Caco-2 (cell line): ENCODE data around the gene ANO6. TPM values are rescaled to one million over a fixed set of nuclear protein-coding genes. Genes with fewer than 3 reads are reported as not detected.

Source experiments
- BruUV-seq: library from RNA; stranded (reverse); fragments of 400-500 nt; replicated peaks from 2 replicates; lab custom pipeline; 2021; lab: Mats Ljungman, UMichigan
- CTCF ChIA-PET: fragments of 300-600 bp; sonication (Branson Sonifier 250); formaldehyde crosslinking; loops from one replicate; lab custom pipeline; 2022; ENCODE audit warnings: antibody characterized with exemption; lab: Charles Lee
- POLR2A ChIA-PET: fragments of 300-600 bp; sonication (Branson Sonifier 250); formaldehyde crosslinking; loops from one replicate; lab custom pipeline; 2022; ENCODE audit warnings: antibody characterized with exemption; lab: Charles Lee
- DNase-seq, 2 experiments: peaks; one replicate each; pipeline versions ENCODE4 v3.0.0 to v3.0.0-alpha.2; 2020 to 2022
- H3K27me3 ChIP-seq: replicated peaks from 2 replicates; pipeline ENCODE4 v1.6.0; 2011; ENCODE audit warnings: low read length; ENCODE audit not compliant: control insufficient read depth, insufficient read depth
- H3K36me3 ChIP-seq: 2 replicates; pipeline ENCODE4 v1.5.1; 2011; ENCODE audit warnings: low read length; ENCODE audit not compliant: control insufficient read depth, insufficient read depth
- H3K4me1 ChIP-seq: fragments of 250-450 bp; sonication (Bioruptor Pico); 2 replicates; pipeline ENCODE4 v1.5.1; 2020; ENCODE audit warnings: mild to moderate bottlenecking
- H3K4me3 ChIP-seq: 2 replicates; pipeline ENCODE4 v1.5.1; 2011; ENCODE audit warnings: low read depth, mild to moderate bottlenecking, control low read depth, low read length
- H3K9me3 ChIP-seq: fragments of 250-450 bp; sonication (Bioruptor Pico); 2 replicates; pipeline ENCODE4 v1.5.1; 2020; ENCODE audit warnings: mild to moderate bottlenecking, moderate library complexity
- H3K27ac Mint-ChIP-seq: one replicate; pipeline ENCODE4 v1.8.0; 2022; ENCODE audit warnings: mixed read lengths; ENCODE audit not compliant: unreplicated experiment
- H3K27me3 Mint-ChIP-seq: one replicate; pipeline ENCODE4 v1.8.0; 2022; ENCODE audit warnings: mixed read lengths; ENCODE audit not compliant: insufficient read depth, unreplicated experiment
- H3K36me3 Mint-ChIP-seq: one replicate; pipeline ENCODE4 v1.8.0; 2022; ENCODE audit warnings: mild to moderate bottlenecking, mixed read lengths; ENCODE audit not compliant: insufficient read depth, unreplicated experiment
- H3K4me1 Mint-ChIP-seq: one replicate; pipeline ENCODE4 v1.8.0; 2022; ENCODE audit warnings: low read depth, mixed read lengths; ENCODE audit not compliant: unreplicated experiment
- H3K4me3 Mint-ChIP-seq: one replicate; pipeline ENCODE4 v1.8.0; 2022; ENCODE audit warnings: mild to moderate bottlenecking, moderate library complexity, mixed read lengths; ENCODE audit not compliant: unreplicated experiment
- H3K9me3 Mint-ChIP-seq: one replicate; pipeline ENCODE4 v1.8.0; 2022; ENCODE audit warnings: mixed read lengths; ENCODE audit not compliant: unreplicated experiment
- intact Hi-C: fragments of 100-400 bp; cut with micrococcal nuclease; formaldehyde crosslinking; loops from one replicate; pipeline ENCODE4 v1.10.0; 2022; ENCODE audit not compliant: unreplicated experiment
- total RNA-seq: library from RNA; stranded (reverse); gene quantifications from 2 replicates; pipeline ENCODE4 v1.2.3, GENCODE V29; 2022
- TF ChIP-seq, protein P1 (sequence below), 2 experiments: fragments of 200-600 bp in 1 of 2; IDR thresholded peaks; 1 replicate in 1 of 2; 2 replicates in 1 of 2; pipeline versions ENCODE4 v1.5.1 to v1.8.0; 2011 to 2022; ENCODE audit warnings: antibody characterized with exemption in 1 of 2, control low read depth in 1 of 2, inconsistent platforms in 1 of 2, low read depth in 1 of 2, low read length in 1 of 2, mild to moderate bottlenecking in 1 of 2, moderate library complexity in 1 of 2; ENCODE audit not compliant: insufficient read depth in 1 of 2, severe bottlenecking in 1 of 2, unreplicated experiment in 1 of 2

Gene ANO6
- total RNA-seq, 1 experiment from 2014 or later, result 126 TPM

DNA sequence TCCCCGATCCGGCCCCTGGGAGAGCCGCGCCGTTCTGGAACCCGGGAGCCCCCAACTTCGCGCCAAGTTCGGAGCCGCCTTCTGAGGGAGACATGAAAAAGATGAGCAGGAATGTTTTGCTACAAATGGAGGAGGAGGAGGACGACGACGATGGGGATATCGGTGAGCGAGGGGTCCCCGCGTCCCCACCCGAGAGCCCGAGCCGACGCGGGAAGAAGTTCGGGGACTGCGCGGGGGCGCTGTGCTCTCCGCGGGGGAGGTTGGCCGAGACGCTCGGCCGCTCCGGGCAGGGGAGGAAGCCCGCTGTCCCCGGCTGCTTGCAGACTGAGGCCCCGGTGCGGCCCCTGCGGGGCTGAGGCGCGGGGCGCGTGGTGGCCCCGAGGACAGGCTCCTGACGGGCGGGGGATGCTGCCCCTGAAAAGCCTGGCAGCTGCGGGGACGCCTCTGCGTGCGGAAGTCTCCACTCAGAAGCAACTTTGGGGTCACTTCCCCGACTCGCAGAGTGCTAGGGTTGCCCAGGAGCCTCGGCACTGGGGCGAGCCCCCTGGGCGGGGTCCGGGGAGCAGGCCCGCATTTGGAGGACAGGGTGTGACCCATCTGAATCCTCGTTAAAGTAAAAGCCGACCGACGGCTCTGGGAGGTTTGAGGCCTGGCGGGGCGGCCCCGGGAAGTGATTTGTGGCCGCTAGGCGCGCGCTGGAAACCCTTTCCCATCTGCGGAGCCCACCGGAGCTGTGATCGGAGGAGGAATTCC, 511 bp downstream of the ANO6 start:
- Histone ChIP-seq H3K4me3 (peak overlapping the region; percentile 70), H3K27me3 (no peaks in the 10 kb centered on the region), H3K4me1 (peaks cover 28% of the 10 kb centered on the region), H3K9me3 (no peaks in the 10 kb centered on the region), H3K36me3 (no peaks in the 10 kb centered on the region)
- no TSS peak for BruUV-seq
- DNase-seq, result peak; percentile 61 to 69
- ChIA-PET CTCF (interaction anchor here (0.8 to 2.2 kb wide), 4 partner anchors 25 to 55 kb away, joined by 3 to 8 read pairs (median 4); no protein-coding TSS in a partner anchor), POLR2A (interaction anchor here (0.6 to 1.5 kb wide), 5 partner anchors 24 to 1770 kb away, joined by 3 to 9 read pairs (median 5); no protein-coding TSS in a partner anchor)
- TF ChIP-seq, protein P1, sequence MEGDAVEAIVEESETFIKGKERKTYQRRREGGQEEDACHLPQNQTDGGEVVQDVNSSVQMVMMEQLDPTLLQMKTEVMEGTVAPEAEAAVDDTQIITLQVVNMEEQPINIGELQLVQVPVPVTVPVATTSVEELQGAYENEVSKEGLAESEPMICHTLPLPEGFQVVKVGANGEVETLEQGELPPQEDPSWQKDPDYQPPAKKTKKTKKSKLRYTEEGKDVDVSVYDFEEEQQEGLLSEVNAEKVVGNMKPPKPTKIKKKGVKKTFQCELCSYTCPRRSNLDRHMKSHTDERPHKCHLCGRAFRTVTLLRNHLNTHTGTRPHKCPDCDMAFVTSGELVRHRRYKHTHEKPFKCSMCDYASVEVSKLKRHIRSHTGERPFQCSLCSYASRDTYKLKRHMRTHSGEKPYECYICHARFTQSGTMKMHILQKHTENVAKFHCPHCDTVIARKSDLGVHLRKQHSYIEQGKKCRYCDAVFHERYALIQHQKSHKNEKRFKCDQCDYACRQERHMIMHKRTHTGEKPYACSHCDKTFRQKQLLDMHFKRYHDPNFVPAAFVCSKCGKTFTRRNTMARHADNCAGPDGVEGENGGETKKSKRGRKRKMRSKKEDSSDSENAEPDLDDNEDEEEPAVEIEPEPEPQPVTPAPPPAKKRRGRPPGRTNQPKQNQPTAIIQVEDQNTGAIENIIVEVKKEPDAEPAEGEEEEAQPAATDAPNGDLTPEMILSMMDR (IDR thresholded peaks at IDR 0.05; ENCODE audit: insufficient read depth in 1 of 2, low read depth in 1 of 2, low read length in 1 of 2, severe bottlenecking in 1 of 2, unreplicated experiment in 1 of 2), result peak; percentile 29 to 43
- H3K36me3 Mint-ChIP-seq, result peaks cover 21% of the 10 kb centered on the region
- H3K9me3 Mint-ChIP-seq, result no peaks in the 10 kb centered on the region
- peak overlapping the region; percentile 96 for H3K4me3 Mint-ChIP-seq
- intact Hi-C loops, result loop anchor here (2.0 to 5.0 kb wide), 3 partner anchors 34 to 511 kb away; partner anchors contain the start of gene ARID2
- peak overlapping the region; percentile 84 for H3K27ac Mint-ChIP-seq
- H3K4me1 Mint-ChIP-seq, result peaks cover 31% of the 10 kb centered on the region
- no peaks in the 10 kb centered on the region for H3K27me3 Mint-ChIP-seq

DNA sequence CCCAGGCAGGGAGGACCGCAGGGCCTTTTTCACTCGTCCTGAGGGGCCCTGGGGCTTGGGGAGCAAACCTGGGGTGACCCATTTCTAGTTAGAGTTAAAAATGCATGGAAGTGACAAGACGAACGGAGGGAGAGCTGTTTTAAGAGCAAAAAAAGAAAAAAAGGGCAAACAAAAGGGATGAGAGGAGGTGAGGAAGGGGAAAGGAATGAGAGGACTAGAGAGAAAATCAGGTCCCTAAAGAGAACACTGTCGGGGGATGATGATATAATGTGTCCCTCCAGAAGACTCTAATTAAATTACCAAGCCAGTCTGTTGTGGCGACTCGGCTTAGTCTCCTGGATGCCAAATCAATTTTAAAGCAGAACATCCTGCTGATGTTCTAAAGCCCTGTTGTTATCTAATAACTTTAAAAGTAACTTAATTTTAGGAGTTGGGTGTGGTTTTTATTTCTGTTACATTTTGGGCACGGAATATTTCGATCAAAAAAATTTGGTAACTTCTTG, 1.1 kb downstream of the ANO6 start:
- Histone ChIP-seq H3K4me3 (peak overlapping the region; percentile 70), H3K36me3 (no peaks in the 10 kb centered on the region), H3K9me3 (no peaks in the 10 kb centered on the region), H3K27me3 (no peaks in the 10 kb centered on the region), H3K4me1 (peaks cover 28% of the 10 kb centered on the region)
- Mint-ChIP-seq H3K36me3 (peaks cover 28% of the 10 kb centered on the region), H3K27ac (peak overlapping the region; percentile 84), H3K9me3 (no peaks in the 10 kb centered on the region), H3K4me3 (peak overlapping the region; percentile 96), H3K27me3 (no peaks in the 10 kb centered on the region), H3K4me1 (peaks cover 34% of the 10 kb centered on the region)
- DNase-seq, result no peak
- CTCF ChIA-PET, result interaction anchor here (0.6 to 2.2 kb wide), 5 partner anchors 19 to 64 kb away, joined by 3 to 8 read pairs (median 3); no protein-coding TSS in a partner anchor
- intact Hi-C loops, result loop anchor here (2.0 to 5.0 kb wide), 3 partner anchors 35 to 510 kb away; partner anchors contain the start of gene ARID2
- BruUV-seq, result no TSS peak
- TF ChIP-seq, protein P1 (IDR thresholded peaks at IDR 0.05; ENCODE audit: insufficient read depth in 1 of 2, low read depth in 1 of 2, low read length in 1 of 2, severe bottlenecking in 1 of 2, unreplicated experiment in 1 of 2), result no peak
- POLR2A ChIA-PET, result interaction anchor here (0.6 kb wide), 2 partner anchors 82 to 1769 kb away, joined by 3 read pairs; no protein-coding TSS in a partner anchor

DNA sequence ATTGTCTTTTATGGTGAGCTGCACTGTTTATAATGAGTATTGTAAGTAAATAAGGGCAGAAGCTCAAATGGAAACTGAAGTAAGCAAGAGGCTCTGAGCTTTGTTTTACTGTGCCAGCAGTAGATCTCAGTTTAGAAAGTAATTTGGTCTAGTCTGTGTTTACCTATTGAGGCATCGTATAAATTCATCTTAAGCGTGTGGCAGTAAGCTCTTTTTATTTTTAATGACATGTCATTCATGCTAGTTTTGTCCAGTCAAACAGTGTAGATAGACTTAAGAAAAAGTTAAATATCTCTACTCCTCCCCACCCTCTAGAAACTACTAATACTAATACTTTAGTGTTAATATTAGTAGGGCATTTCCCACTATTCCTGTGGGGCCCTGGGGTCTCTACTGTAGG, 2.0 kb downstream of the ANO6 start:
- Histone ChIP-seq H3K4me1 (peaks cover 33% of the 10 kb centered on the region), H3K4me3 (peak overlapping the region; percentile 70), H3K36me3 (no peaks in the 10 kb centered on the region), H3K27me3 (no peaks in the 10 kb centered on the region), H3K9me3 (no peaks in the 10 kb centered on the region)
- Mint-ChIP-seq H3K4me3 (peak overlapping the region; percentile 96), H3K4me1 (peaks cover 39% of the 10 kb centered on the region), H3K27ac (peak overlapping the region; percentile 34), H3K27me3 (no peaks in the 10 kb centered on the region), H3K9me3 (no peaks in the 10 kb centered on the region), H3K36me3 (peaks cover 36% of the 10 kb centered on the region)
- BruUV-seq, result no TSS peak
- TF ChIP-seq, protein P1 (IDR thresholded peaks at IDR 0.05; ENCODE audit: insufficient read depth in 1 of 2, low read depth in 1 of 2, low read length in 1 of 2, severe bottlenecking in 1 of 2, unreplicated experiment in 1 of 2), result no peak
- no peak for DNase-seq
- ChIA-PET POLR2A (interaction anchor here (1.2 kb wide), 1 partner anchor 42 kb away, joined by 3 read pairs; no protein-coding TSS in a partner anchor), CTCF (interaction anchor here (0.6 to 1.5 kb wide), 2 partner anchors 42 to 64 kb away, joined by 3 to 4 read pairs; no protein-coding TSS in a partner anchor)
- intact Hi-C loops, result loop anchor here (2.0 to 5.0 kb wide), 3 partner anchors 36 to 509 kb away; partner anchors contain the start of gene ARID2
